A549 (cell line): Measurements from ENCODE around the gene URI1.

Experiments used
- CEBPB ChIP-seq, 2 experiments: fragments of >200 bp in 1 of 2; sonication (Bioruptor Twin) in 1 of 2; formaldehyde crosslinking in 1 of 2; IDR thresholded peaks; 2 replicates each; pipeline ENCODE4 v1.6.1; 2012 to 2016
- CHD2 ChIP-seq: fragments of 150-350 bp; IDR thresholded peaks from 2 replicates; pipeline ENCODE4 v1.6.1; 2014; ENCODE audit warnings: low read length; ENCODE audit not compliant: partially characterized antibody
- ELK1 ChIP-seq: fragments of 150-350 bp; IDR thresholded peaks from 2 replicates; pipeline ENCODE4 v1.6.1; 2014; ENCODE audit warnings: low read depth, mild to moderate bottlenecking, low read length
- HES2 ChIP-seq: fragments of >200 bp; sonication (Bioruptor Twin); formaldehyde crosslinking; IDR thresholded peaks from 2 replicates; pipeline ENCODE4 v1.6.1; 2016
- JUN ChIP-seq, 2 experiments: fragments of >200 bp; sonication (Bioruptor Twin); formaldehyde crosslinking; IDR thresholded peaks; 2 replicates in 1 of 2; 3 replicates in 1 of 2; pipeline ENCODE4 v1.6.1; 2016 to 2017
- MYC ChIP-seq: IDR thresholded peaks from 2 replicates; pipeline ENCODE4 v1.6.1; 2012; ENCODE audit warnings: mild to moderate bottlenecking, inconsistent platforms, low read length, improper control_type of control experiment, borderline replicate concordance
- POLR2A ChIP-seq: IDR thresholded peaks from 2 replicates; pipeline ENCODE4 v1.6.1; 2012; ENCODE audit warnings: mild to moderate bottlenecking, low read length
- RAD21 ChIP-seq, 2 experiments: fragments of >200 bp in 1 of 2; sonication (Bioruptor Twin) in 1 of 2; formaldehyde crosslinking in 1 of 2; IDR thresholded peaks in 1 of 2; conservative IDR thresholded peaks in 1 of 2; 2 replicates in 1 of 2; 3 replicates in 1 of 2; pipeline ENCODE4 v1.6.1; 2012 to 2018; ENCODE audit warnings: inconsistent platforms in 1 of 2
- RCOR1 ChIP-seq: fragments of 150-350 bp; IDR thresholded peaks from 2 replicates; pipeline ENCODE4 v1.6.1; 2014; ENCODE audit warnings: antibody characterized with exemption, low read length, low read depth
- RFX5 ChIP-seq: fragments of 450-650 bp; IDR thresholded peaks from 2 replicates; pipeline ENCODE4 v1.7.1; 2014; ENCODE audit warnings: antibody characterized with exemption, mild to moderate bottlenecking, moderate library complexity
- RNF2 ChIP-seq: fragments of 200-600 bp; sonication (generic); IDR thresholded peaks from 2 replicates; pipeline ENCODE4 v1.6.1; 2016; ENCODE audit warnings: low read depth, mild to moderate bottlenecking, antibody characterized with exemption, moderate library complexity, borderline replicate concordance
- TF ChIP-seq, protein P1 (sequence below): fragments of >200 bp; sonication (Bioruptor Twin); formaldehyde crosslinking; IDR thresholded peaks from 3 replicates; pipeline ENCODE4 v1.5.1; 2016
- TF ChIP-seq, protein P2 (sequence below): fragments of 200-600 bp; sonication (generic); IDR thresholded peaks from 2 replicates; pipeline ENCODE4 v1.6.1; 2016; ENCODE audit warnings: antibody characterized with exemption, mild to moderate bottlenecking, moderate library complexity
- TF ChIP-seq, protein P3 (sequence below): IDR thresholded peaks from 2 replicates; pipeline ENCODE4 v1.6.1; 2012; ENCODE audit warnings: low read depth, borderline replicate concordance

DNA sequence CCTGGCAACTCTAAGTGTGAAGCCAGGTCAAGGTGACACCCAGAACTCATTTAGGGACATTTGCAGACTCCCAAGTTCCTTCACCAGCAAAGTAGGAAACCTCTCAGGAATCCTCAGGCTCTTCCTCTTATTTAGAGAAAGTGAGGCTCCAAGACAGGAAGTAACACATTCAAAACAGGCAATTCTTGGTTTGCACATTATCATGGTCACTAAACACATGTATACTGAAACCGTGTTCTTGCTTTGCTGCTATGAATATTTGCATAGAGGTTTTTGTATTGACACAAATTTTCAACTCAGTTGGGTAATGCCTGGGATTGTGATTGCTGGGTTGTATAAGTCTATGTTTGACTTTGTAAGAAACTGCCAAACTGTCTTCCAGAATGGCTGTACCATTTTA, 13.2 kb upstream of the URI1 start:
- TF ChIP-seq, protein P1, sequence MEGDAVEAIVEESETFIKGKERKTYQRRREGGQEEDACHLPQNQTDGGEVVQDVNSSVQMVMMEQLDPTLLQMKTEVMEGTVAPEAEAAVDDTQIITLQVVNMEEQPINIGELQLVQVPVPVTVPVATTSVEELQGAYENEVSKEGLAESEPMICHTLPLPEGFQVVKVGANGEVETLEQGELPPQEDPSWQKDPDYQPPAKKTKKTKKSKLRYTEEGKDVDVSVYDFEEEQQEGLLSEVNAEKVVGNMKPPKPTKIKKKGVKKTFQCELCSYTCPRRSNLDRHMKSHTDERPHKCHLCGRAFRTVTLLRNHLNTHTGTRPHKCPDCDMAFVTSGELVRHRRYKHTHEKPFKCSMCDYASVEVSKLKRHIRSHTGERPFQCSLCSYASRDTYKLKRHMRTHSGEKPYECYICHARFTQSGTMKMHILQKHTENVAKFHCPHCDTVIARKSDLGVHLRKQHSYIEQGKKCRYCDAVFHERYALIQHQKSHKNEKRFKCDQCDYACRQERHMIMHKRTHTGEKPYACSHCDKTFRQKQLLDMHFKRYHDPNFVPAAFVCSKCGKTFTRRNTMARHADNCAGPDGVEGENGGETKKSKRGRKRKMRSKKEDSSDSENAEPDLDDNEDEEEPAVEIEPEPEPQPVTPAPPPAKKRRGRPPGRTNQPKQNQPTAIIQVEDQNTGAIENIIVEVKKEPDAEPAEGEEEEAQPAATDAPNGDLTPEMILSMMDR = no peak
- no peak for TF ChIP-seq RAD21 (conservative IDR thresholded peaks at IDR 0.05 in 1 of 2, IDR thresholded peaks at IDR 0.05 in 1 of 2)
- no peak for TF ChIP-seq CEBPB (IDR thresholded peaks at IDR 0.05)
- TF ChIP-seq JUN (IDR thresholded peaks at IDR 0.05) = no peak
- no peak for TF ChIP-seq HES2
- TF ChIP-seq POLR2A = no peak
- TF ChIP-seq RNF2 = no peak
- TF ChIP-seq MYC = no peak
- no peak for TF ChIP-seq CHD2
- TF ChIP-seq RCOR1 = no peak
- TF ChIP-seq, protein P2, sequence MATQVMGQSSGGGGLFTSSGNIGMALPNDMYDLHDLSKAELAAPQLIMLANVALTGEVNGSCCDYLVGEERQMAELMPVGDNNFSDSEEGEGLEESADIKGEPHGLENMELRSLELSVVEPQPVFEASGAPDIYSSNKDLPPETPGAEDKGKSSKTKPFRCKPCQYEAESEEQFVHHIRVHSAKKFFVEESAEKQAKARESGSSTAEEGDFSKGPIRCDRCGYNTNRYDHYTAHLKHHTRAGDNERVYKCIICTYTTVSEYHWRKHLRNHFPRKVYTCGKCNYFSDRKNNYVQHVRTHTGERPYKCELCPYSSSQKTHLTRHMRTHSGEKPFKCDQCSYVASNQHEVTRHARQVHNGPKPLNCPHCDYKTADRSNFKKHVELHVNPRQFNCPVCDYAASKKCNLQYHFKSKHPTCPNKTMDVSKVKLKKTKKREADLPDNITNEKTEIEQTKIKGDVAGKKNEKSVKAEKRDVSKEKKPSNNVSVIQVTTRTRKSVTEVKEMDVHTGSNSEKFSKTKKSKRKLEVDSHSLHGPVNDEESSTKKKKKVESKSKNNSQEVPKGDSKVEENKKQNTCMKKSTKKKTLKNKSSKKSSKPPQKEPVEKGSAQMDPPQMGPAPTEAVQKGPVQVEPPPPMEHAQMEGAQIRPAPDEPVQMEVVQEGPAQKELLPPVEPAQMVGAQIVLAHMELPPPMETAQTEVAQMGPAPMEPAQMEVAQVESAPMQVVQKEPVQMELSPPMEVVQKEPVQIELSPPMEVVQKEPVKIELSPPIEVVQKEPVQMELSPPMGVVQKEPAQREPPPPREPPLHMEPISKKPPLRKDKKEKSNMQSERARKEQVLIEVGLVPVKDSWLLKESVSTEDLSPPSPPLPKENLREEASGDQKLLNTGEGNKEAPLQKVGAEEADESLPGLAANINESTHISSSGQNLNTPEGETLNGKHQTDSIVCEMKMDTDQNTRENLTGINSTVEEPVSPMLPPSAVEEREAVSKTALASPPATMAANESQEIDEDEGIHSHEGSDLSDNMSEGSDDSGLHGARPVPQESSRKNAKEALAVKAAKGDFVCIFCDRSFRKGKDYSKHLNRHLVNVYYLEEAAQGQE = no peak
- no peak for TF ChIP-seq RFX5
- no peak for TF ChIP-seq ELK1
- TF ChIP-seq, protein P3, sequence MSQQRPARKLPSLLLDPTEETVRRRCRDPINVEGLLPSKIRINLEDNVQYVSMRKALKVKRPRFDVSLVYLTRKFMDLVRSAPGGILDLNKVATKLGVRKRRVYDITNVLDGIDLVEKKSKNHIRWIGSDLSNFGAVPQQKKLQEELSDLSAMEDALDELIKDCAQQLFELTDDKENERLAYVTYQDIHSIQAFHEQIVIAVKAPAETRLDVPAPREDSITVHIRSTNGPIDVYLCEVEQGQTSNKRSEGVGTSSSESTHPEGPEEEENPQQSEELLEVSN = no peak
